HEK293T (cell line): ENCODE data around the gene ECT2L.

Source experiments
- CTCF ChIA-PET: fragments of 350-600 bp; formaldehyde crosslinking; extraction: SDS; loops from one replicate; lab custom pipeline; 2021; ENCODE audit warnings: antibody characterized with exemption, inconsistent platforms; lab: Yijun Ruan, JAX
- POLR2A ChIA-PET: fragments of 350-600 bp; formaldehyde crosslinking; extraction: SDS; loops from one replicate; lab custom pipeline; 2020; ENCODE audit warnings: antibody characterized with exemption, inconsistent platforms; lab: Yijun Ruan, JAX
- DNase-seq: peaks from one replicate; pipeline ENCODE4 v3.0.0; 2012; ENCODE audit warnings: mixed read lengths; ENCODE audit errors: extremely low spot score
- ARNT ChIP-seq: fragments of 450-650 bp; IDR thresholded peaks from 2 replicates; pipeline ENCODE4 v1.6.1; 2017; ENCODE audit warnings: mild to moderate bottlenecking
- BHLHE40 ChIP-seq: fragments of 450-650 bp; IDR thresholded peaks from 2 replicates; pipeline ENCODE4 v1.6.1; 2016; ENCODE audit warnings: mild to moderate bottlenecking, moderate library complexity, borderline replicate concordance
- CTBP1 ChIP-seq: fragments of 450-650 bp; IDR thresholded peaks from 2 replicates; pipeline ENCODE4 v1.6.1; 2016; ENCODE audit warnings: borderline replicate concordance
- ELF4 ChIP-seq: fragments of 450-650 bp; IDR thresholded peaks from 2 replicates; pipeline ENCODE4 v1.6.1; 2017; ENCODE audit warnings: antibody characterized with exemption
- FOXA1 ChIP-seq: fragments of 450-650 bp; IDR thresholded peaks from 2 replicates; pipeline ENCODE4 v1.6.1; 2016; ENCODE audit warnings: mild to moderate bottlenecking
- FOXK2 ChIP-seq: fragments of 450-650 bp; IDR thresholded peaks from 2 replicates; pipeline ENCODE4 v1.6.1; 2016; ENCODE audit warnings: mild to moderate bottlenecking
- FOXM1 ChIP-seq: fragments of 450-650 bp; IDR thresholded peaks from 2 replicates; pipeline ENCODE4 v1.6.1; 2017; ENCODE audit warnings: mild to moderate bottlenecking, borderline replicate concordance
- HDGF ChIP-seq: fragments of 450-650 bp; IDR thresholded peaks from 2 replicates; pipeline ENCODE4 v1.6.1; 2017; ENCODE audit warnings: antibody characterized with exemption, borderline replicate concordance
- L3MBTL2 ChIP-seq: fragments of 450-650 bp; conservative IDR thresholded peaks from 2 replicates; pipeline ENCODE4 v1.6.1; 2016; ENCODE audit warnings: mild to moderate bottlenecking
- LEF1 ChIP-seq: fragments of 450-650 bp; IDR thresholded peaks from 2 replicates; pipeline ENCODE4 v1.6.1; 2017; ENCODE audit warnings: mild to moderate bottlenecking, borderline replicate concordance
- NFRKB ChIP-seq: fragments of 450-650 bp; IDR thresholded peaks from 2 replicates; pipeline ENCODE4 v1.6.1; 2016; ENCODE audit warnings: mild to moderate bottlenecking, moderate library complexity
- PKNOX1 ChIP-seq: fragments of 450-650 bp; IDR thresholded peaks from 2 replicates; pipeline ENCODE4 v1.6.1; 2016
- SP1 ChIP-seq: fragments of 450-650 bp; IDR thresholded peaks from 2 replicates; pipeline ENCODE4 v1.6.1; 2017
- SUZ12 ChIP-seq: fragments of 450-650 bp; IDR thresholded peaks from 2 replicates; pipeline ENCODE4 v1.6.1; 2016; ENCODE audit warnings: mild to moderate bottlenecking
- TARDBP ChIP-seq: fragments of 450-650 bp; IDR thresholded peaks from 2 replicates; pipeline ENCODE4 v1.6.1; 2016
- ZNF384 ChIP-seq: fragments of 450-650 bp; IDR thresholded peaks from 2 replicates; pipeline ENCODE4 v1.6.1; 2016

The ECT2L gene

GRCh38 chr6:138772596-138773176 is 23.2 kb upstream of the ECT2L start:
- CTCF ChIA-PET, result interaction anchor here (1.1 kb wide), 1 partner anchor 16 kb away, joined by 3 read pairs; no protein-coding TSS in a partner anchor
- DNase-seq, result peak; percentile 13
- POLR2A ChIA-PET, result interaction anchor here (1.0 to 2.7 kb wide), 16 partner anchors 9 to 667 kb away, joined by 3 to 14 read pairs (median 4); partner anchors contain the start of gene NHSL1
- TF ChIP-seq ZNF384 (peak; percentile 60; the same call in 1 of the 2 replicates), ARNT (no peak)

DNA sequence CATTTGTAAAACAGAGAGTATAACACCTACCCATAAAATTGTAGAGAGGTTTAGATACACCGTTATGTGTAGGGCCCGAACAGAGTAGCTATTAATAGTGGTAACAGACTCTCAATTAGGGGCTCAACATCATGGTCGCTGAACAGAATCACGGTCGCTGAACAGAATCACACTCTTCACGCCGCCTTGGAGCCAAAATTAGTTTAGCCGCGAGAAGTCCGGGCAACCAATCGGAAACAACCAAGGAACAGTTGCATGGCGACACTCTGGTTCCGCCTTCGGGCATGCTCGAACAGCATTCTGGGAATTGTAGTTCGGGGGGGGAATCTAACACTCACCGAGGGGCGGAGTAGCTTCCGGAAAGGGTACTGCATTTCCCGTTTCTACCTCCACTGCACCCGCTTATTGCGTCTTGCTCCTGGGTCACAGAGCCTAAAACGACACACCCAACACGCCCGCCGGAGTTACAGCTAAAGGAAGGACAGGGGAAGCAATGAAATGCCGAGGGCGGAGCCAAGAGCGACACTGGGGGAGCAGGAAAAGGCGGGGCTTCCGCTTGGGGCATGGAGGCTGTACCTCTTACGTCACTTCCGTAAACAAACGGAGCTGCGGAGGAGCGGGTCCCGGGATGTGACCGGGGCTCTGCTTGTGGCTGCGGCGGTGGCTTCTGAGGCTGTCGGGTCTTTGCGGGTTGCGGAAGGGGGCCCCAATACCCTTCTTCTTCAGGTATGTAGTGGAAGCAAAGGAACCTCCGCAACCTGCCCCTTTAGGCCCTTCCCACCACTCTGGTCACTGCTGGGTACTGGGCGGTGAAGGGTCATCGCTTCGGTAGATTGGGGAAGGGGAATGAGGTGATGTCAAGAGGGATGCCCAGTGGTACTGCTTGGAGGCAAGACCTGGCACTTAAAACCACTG is 22.5 kb upstream of the ECT2L start, which contains the start of gene CCDC28A:
TSS of gene CCDC28A (plus strand) at position 593 of the 915 bp plus-strand sequence. CDS start 2,352 bp downstream, outside the sequence.
- ChIA-PET CTCF (interaction anchor here (1.1 kb wide), 1 partner anchor 15 kb away, joined by 3 read pairs; no protein-coding TSS in a partner anchor), POLR2A (interaction anchor here (0.6 to 2.7 kb wide), 21 partner anchors 9 to 668 kb away, joined by 3 to 14 read pairs (median 3); partner anchors contain the start of gene NHSL1)
- peak; percentile 97 for DNase-seq
- TF ChIP-seq FOXM1 (no peak), ARNT (no peak), FOXA1 (no peak), FOXK2 (peak; percentile 89), SUZ12 (no peak), TARDBP (no peak), NFRKB (peak; percentile 49; the same call in 1 of the 2 replicates), BHLHE40 (no peak), L3MBTL2 (peak; percentile 95), CTBP1 (no peak), PKNOX1 (peak; percentile 82), SP1 (no peak), LEF1 (no peak), HDGF (no peak), ELF4 (peak; percentile 74), ZNF384 (no peak)

DNA sequence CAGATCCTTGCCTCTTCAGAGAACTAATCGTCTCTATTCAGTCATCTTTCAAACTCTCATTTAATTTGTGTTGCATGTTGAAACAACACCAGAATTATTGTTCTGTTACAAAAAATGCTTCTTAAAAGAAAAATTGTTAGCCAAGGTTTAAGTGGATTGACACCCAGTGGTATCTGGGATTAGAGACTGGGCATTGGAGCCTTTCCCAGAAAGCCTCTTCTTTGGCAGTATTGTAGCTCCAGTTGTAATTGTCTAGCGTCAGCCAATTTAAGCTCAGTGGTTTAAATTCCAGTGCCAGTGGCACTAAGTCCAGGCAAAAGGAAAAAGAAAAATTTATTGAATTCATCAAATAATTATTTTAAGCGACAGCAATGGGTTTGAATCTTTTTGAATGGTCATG is 21.5 kb upstream of the ECT2L start:
- CTCF ChIA-PET, result interaction anchor here (0.5 kb wide), 1 partner anchor 85 kb away, joined by 3 read pairs; no protein-coding TSS in a partner anchor
- no peak for DNase-seq
- no peak for TF ChIP-seq ZNF384
- no peak for TF ChIP-seq L3MBTL2
- no peak for TF ChIP-seq ELF4
- POLR2A ChIA-PET, result interaction anchor here (0.9 kb wide), 1 partner anchor 274 kb away, joined by 3 read pairs; no protein-coding TSS in a partner anchor

DNA sequence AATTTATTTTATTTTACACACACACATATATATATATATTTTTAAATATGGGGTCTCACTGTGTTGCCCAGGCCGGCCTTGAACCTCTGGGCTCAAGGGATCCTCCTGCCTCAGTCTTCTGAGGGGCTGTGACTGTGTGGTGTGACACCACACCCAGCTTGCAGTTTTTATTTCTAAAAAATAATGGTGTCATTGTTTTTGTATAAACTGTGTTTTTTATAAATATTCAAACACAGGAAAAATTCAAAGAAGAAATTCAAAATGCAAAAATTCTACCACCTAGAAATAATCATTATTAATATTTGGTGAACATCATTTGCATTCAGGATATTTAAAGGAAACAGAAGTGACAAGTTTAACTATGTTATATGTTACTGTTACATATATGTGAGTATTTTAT is 19.2 kb upstream of the ECT2L start:
- no peak for TF ChIP-seq TARDBP
- TF ChIP-seq LEF1, result no peak
- TF ChIP-seq ZNF384, result no peak
- TF ChIP-seq ELF4, result no peak
- ChIA-PET CTCF (no interaction called here), POLR2A (no interaction called here)
- DNase-seq, result no peak

GRCh38 chr6:138778331-138778730 is 17.6 kb upstream of the ECT2L start:
- DNase-seq, result no peak
- no peak for TF ChIP-seq CTBP1
- TF ChIP-seq BHLHE40, result no peak
- no peak for TF ChIP-seq TARDBP
- TF ChIP-seq ARNT, result no peak
- TF ChIP-seq NFRKB, result no peak
- TF ChIP-seq ELF4, result no peak
- no peak for TF ChIP-seq L3MBTL2
- no peak for TF ChIP-seq PKNOX1
- no peak for TF ChIP-seq HDGF
- TF ChIP-seq FOXA1, result no peak
- no peak for TF ChIP-seq SUZ12
- TF ChIP-seq SP1, result no peak
- no peak for TF ChIP-seq ZNF384
- TF ChIP-seq FOXK2, result no peak
- no peak for TF ChIP-seq LEF1
- no peak for TF ChIP-seq FOXM1
- POLR2A ChIA-PET, result no interaction called here
- CTCF ChIA-PET, result no interaction called here

- POLR2A ChIA-PET, result no interaction called here
- TF ChIP-seq L3MBTL2 (no peak), FOXM1 (no peak), PKNOX1 (no peak), TARDBP (no peak), SUZ12 (no peak), FOXK2 (no peak), NFRKB (no peak)
- CTCF ChIA-PET, result no interaction called here
Observed at GRCh38 chr6:138782243-138782642, 13.6 kb upstream of the ECT2L start.

More at GRCh38 chr6:138782243-138782642, 13.6 kb upstream of the ECT2L start:
- DNase-seq, result no peak
